SK-N-SH (cell line): ENCODE results near the gene BORCS5.

Experiments
- ELF1 ChIP-seq: IDR thresholded peaks from 2 replicates; pipeline ENCODE4 v1.4.0; 2012
- FOXM1 ChIP-seq: IDR thresholded peaks from 2 replicates; pipeline ENCODE4 v1.4.0; 2012; ENCODE audit warnings: low read depth, mild to moderate bottlenecking
- JUND ChIP-seq: IDR thresholded peaks from 2 replicates; pipeline ENCODE4 v1.4.0; 2012
- MXI1 ChIP-seq: IDR thresholded peaks from 2 replicates; pipeline ENCODE4 v1.6.1; 2012; ENCODE audit warnings: mild to moderate bottlenecking, low read depth, low read length, improper control_type of control experiment
- NRF1 ChIP-seq: IDR thresholded peaks from 2 replicates; pipeline ENCODE4 v1.6.1; 2012; ENCODE audit warnings: low read depth, mild to moderate bottlenecking, low read length
- POLR2AphosphoS5 ChIP-seq: IDR thresholded peaks from 2 replicates; pipeline ENCODE4 v1.6.1; 2012; ENCODE audit warnings: low read depth, low read length
- RFX5 ChIP-seq: IDR thresholded peaks from 2 replicates; pipeline ENCODE4 v1.6.1; 2012; ENCODE audit warnings: mild to moderate bottlenecking, improper control_type of control experiment, low read length
- RXRA ChIP-seq: IDR thresholded peaks from 2 replicates; pipeline ENCODE4 v1.4.0; 2012; ENCODE audit warnings: low read depth, mild to moderate bottlenecking, borderline replicate concordance
- SMC3 ChIP-seq: IDR thresholded peaks from 2 replicates; pipeline ENCODE4 v1.6.1; 2012; ENCODE audit warnings: low read depth, low read length, improper control_type of control experiment
- TAF1 ChIP-seq: IDR thresholded peaks from 2 replicates; pipeline ENCODE4 v1.6.1; 2012; ENCODE audit warnings: low read depth, mild to moderate bottlenecking, low read length, moderate library complexity, borderline replicate concordance
- TCF12 ChIP-seq: IDR thresholded peaks from 2 replicates; pipeline ENCODE4 v1.4.0; 2012
- TF ChIP-seq, protein P1 (sequence below): fragments of 200-600 bp; sonication (generic); IDR thresholded peaks from 2 replicates; pipeline ENCODE4 v1.6.1; 2017; ENCODE audit warnings: antibody characterized with exemption, mild to moderate bottlenecking, moderate library complexity
- TF ChIP-seq, protein P2 (sequence below): IDR thresholded peaks from 2 replicates; pipeline ENCODE4 v1.6.1; 2012; ENCODE audit warnings: mild to moderate bottlenecking, low read depth, low read length, moderate library complexity
- TF ChIP-seq, protein P3 (sequence below): IDR thresholded peaks from 2 replicates; pipeline ENCODE4 v1.4.0; 2012; ENCODE audit warnings: low read depth, borderline replicate concordance

DNA sequence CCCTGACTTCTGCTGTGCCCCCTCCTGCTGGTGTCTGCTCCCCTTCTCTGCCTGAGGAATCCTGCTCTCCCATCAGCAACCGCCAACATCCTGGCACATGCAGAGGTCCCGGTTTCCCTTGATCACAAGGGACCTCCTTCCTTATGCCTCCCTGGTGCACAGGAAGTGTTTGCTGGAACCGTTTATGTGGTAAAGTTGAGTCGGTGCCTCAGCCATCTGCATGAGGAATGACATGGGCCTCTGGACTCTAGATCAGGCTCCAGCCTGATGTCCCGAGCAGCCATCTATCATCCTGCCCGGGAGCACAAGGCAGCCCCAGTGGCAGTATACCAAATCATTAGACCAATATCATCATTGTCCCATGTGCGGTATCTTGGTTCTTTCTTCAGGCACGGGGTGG is 90.4 kb downstream of the BORCS5 start:
- TF ChIP-seq RXRA (no peak), RFX5 (no peak), JUND (no peak), FOXM1 (no peak), TCF12 (no peak), NRF1 (no peak), ELF1 (no peak), MXI1 (no peak), TAF1 (no peak), POLR2AphosphoS5 (no peak), SMC3 (no peak)
- TF ChIP-seq, protein P1, sequence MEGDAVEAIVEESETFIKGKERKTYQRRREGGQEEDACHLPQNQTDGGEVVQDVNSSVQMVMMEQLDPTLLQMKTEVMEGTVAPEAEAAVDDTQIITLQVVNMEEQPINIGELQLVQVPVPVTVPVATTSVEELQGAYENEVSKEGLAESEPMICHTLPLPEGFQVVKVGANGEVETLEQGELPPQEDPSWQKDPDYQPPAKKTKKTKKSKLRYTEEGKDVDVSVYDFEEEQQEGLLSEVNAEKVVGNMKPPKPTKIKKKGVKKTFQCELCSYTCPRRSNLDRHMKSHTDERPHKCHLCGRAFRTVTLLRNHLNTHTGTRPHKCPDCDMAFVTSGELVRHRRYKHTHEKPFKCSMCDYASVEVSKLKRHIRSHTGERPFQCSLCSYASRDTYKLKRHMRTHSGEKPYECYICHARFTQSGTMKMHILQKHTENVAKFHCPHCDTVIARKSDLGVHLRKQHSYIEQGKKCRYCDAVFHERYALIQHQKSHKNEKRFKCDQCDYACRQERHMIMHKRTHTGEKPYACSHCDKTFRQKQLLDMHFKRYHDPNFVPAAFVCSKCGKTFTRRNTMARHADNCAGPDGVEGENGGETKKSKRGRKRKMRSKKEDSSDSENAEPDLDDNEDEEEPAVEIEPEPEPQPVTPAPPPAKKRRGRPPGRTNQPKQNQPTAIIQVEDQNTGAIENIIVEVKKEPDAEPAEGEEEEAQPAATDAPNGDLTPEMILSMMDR, result no peak
- TF ChIP-seq, protein P2, sequence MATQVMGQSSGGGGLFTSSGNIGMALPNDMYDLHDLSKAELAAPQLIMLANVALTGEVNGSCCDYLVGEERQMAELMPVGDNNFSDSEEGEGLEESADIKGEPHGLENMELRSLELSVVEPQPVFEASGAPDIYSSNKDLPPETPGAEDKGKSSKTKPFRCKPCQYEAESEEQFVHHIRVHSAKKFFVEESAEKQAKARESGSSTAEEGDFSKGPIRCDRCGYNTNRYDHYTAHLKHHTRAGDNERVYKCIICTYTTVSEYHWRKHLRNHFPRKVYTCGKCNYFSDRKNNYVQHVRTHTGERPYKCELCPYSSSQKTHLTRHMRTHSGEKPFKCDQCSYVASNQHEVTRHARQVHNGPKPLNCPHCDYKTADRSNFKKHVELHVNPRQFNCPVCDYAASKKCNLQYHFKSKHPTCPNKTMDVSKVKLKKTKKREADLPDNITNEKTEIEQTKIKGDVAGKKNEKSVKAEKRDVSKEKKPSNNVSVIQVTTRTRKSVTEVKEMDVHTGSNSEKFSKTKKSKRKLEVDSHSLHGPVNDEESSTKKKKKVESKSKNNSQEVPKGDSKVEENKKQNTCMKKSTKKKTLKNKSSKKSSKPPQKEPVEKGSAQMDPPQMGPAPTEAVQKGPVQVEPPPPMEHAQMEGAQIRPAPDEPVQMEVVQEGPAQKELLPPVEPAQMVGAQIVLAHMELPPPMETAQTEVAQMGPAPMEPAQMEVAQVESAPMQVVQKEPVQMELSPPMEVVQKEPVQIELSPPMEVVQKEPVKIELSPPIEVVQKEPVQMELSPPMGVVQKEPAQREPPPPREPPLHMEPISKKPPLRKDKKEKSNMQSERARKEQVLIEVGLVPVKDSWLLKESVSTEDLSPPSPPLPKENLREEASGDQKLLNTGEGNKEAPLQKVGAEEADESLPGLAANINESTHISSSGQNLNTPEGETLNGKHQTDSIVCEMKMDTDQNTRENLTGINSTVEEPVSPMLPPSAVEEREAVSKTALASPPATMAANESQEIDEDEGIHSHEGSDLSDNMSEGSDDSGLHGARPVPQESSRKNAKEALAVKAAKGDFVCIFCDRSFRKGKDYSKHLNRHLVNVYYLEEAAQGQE, result no peak
- TF ChIP-seq, protein P3, sequence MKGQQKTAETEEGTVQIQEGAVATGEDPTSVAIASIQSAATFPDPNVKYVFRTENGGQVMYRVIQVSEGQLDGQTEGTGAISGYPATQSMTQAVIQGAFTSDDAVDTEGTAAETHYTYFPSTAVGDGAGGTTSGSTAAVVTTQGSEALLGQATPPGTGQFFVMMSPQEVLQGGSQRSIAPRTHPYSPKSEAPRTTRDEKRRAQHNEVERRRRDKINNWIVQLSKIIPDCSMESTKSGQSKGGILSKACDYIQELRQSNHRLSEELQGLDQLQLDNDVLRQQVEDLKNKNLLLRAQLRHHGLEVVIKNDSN, result no peak
